Jurkat, Clone E6-1 (cell line): ENCODE results near the gene CYTH1.

Experiments used
- DNase-seq: peaks from one replicate; pipeline ENCODE4 v3.0.0-alpha.2; 2011; ENCODE audit warnings: low read depth, low spot score
- H3K4me3 ChIP-seq: 2 replicates; pipeline ENCODE4 v1.5.1; 2011; ENCODE audit warnings: mild to moderate bottlenecking, low read length, control low read depth, moderate library complexity

The CYTH1 gene

GRCh38 chr17:78650093-78650715 lies 131.9 kb downstream of the CYTH1 start:
- H3K4me3 ChIP-seq: no peak overlapping the region
- DNase-seq: no peak

GRCh38 chr17:78648293-78648692 lies 133.8 kb downstream of the CYTH1 start:
- no peak overlapping the region for H3K4me3 ChIP-seq
- DNase-seq: no peak

GRCh38 chr17:78647032-78647431 lies 135.0 kb downstream of the CYTH1 start:
- H3K4me3 ChIP-seq: no peak overlapping the region
- no peak for DNase-seq

DNA sequence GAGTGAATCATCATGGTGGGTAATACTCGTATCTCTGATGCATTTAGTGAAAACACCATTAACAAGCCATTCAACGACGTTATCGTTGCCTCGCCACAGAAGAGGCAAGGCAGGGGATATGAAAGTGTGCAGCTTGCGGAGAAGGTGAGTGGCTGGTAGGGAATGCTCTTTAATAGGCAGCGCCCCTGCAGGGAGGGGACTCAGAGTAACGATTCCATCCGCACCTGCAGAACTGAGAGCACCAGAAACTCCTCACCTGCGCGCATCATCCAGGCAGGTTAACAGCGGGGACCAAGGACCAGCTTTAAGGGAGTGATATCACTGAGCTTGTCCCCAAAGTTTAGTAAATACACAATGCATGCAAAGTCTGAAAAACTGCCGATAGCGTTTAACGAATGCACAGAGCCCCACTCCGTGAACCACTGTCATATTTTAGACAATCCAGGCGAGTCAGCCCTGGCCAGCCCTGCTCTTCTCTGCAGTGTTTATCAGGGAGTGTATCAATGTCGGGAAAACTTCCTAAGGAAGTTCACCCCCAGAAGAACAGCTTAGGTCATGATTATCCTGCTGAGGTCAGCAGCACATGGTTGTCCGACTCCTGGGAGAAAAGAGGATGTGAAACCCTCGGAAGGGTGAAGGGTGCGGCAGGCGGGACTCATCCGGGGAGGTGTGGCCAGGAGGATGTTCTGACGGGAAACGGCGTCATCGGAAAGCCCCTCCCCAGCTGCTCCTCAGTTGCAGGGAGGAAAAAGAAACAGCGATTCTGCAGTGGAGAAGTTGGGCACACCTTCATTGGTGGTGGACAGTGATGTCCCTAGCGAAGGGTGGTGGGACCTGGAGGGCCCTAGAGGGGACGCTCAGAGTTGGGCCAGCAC lies 136.4 kb downstream of the CYTH1 start:
- no peak for DNase-seq
- H3K4me3 ChIP-seq: no peak overlapping the region

DNA sequence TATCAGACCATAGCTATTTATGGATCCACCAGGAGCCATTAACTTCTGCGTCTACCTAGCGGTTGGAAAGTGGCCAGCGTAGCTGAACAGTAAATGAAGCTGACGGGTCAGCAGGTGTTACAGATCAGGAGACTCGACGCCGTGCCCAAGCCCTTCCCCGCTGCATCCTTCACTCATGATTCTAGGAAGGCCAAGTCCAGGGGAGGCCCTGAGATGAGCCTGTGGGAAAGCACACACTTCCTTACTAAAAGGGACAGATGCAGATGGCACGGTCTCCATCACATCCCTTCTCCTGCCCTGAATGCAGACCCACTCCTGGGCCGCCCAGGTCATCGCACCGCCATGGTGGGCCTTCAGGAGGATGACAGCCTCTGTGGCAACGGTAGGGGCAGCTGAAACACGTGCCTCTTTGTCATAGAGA lies 137.1 kb downstream of the CYTH1 start:
- no peak overlapping the region for H3K4me3 ChIP-seq

GRCh38 chr17:78644224-78644623 lies 137.8 kb downstream of the CYTH1 start:
- H3K4me3 ChIP-seq: no peak overlapping the region
- DNase-seq: no peak

More for the DNA sequence above, 137.1 kb downstream of the CYTH1 start:
- no peak for DNase-seq

- no peak for DNase-seq
- no peak overlapping the region for H3K4me3 ChIP-seq
Measured at GRCh38 chr17:78643326-78643725, 138.7 kb downstream of the CYTH1 start.

DNA sequence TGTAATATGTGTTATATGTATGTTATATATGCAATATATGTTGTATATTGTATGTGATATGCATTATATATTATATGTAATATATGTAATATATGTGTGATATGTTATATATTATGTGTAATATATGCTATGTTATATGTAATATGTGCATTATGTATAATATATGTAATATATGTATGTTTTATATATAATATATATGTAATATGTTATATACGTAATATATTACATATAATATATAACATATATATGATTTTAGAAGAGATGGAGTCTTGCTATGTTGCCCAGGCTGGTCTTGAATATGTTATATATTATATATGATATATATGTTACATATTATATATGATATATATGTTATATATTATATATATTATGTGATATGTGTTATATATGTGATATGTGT lies 139.4 kb downstream of the CYTH1 start:
- H3K4me3 ChIP-seq: no peak overlapping the region
- no peak for DNase-seq

GRCh38 chr17:78641666-78642065 lies 140.4 kb downstream of the CYTH1 start:
- no peak for DNase-seq
- no peak overlapping the region for H3K4me3 ChIP-seq

DNA sequence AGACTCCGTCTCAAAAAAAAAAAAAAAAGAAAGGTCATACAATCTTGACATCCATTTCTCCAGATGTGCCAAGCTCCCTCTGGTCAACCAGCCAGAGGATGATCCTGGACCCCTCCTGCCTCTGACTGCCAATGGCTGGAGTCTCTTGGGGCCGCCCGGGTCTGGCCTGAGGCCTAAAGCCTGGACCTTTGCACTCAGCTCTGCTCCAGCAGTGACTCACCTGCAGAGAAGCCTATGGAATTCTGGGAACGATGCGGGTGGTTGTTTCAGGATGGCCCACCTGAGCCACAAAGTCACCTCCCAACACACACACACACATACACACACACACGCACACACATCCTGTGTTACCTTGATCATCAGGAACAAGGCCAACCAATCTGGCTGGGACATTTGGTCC lies 140.8 kb downstream of the CYTH1 start:
- H3K4me3 ChIP-seq: no peak overlapping the region
- no peak for DNase-seq

DNA sequence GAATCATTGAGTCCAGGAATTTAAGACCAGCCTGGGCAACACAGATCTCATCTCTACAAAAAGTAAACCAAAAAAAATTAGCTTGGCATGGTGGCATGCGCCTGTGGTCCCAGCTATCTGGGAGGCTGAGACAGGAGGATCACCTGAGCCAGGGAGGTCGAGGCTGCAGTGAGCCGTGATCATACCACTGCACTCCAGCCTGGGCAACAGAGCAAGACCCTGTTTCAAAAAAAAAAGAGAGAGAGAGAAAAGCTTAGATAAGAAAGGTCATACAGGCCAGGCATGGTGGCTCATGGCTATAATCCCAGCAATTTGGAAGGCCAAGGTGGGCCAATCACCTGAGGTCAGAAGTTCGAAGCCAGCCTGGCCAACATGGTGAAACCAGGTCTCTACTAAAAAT lies 141.4 kb downstream of the CYTH1 start:
- H3K4me3 ChIP-seq: no peak overlapping the region
- DNase-seq: no peak

DNA sequence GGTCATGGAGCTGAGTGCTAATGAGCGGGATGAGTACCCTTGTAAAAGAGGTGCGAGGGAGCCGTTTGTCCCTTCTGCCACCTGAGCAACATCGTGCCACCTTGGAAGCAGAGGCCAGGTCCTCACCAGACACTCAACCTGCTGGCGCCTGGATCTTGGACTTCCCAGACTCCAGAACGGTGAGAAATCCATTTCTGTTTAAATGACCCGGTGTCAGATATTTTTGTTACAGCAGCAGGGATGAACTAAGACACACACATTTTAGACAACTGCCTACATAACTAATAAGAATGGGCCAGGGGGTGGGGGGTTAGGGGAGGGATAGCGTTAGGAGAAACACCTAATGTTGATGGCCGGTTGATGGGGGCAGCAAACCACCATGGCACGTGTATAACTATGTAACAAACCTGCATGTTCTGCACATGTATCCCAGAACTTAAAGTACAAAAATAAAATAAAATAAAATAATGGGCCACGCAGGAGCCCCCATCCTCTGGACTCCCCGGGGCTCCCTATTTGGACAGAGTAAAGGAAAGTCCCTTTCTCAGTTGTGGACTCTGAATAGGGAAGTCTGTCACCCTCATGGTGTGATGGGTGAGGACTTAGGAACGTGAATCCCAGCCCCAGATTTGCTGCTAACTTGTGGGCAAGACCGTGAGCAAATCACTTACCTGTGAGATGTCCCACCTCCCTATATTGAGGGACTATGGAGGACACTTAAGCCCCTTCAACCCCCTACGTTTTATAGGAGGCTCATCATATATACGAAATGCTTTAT lies 144.2 kb downstream of the CYTH1 start:
- no peak for DNase-seq
- H3K4me3 ChIP-seq: no peak overlapping the region

- no peak overlapping the region for H3K4me3 ChIP-seq
- DNase-seq: no peak
Measured at GRCh38 chr17:78637146-78637545, 144.9 kb downstream of the CYTH1 start.

DNA sequence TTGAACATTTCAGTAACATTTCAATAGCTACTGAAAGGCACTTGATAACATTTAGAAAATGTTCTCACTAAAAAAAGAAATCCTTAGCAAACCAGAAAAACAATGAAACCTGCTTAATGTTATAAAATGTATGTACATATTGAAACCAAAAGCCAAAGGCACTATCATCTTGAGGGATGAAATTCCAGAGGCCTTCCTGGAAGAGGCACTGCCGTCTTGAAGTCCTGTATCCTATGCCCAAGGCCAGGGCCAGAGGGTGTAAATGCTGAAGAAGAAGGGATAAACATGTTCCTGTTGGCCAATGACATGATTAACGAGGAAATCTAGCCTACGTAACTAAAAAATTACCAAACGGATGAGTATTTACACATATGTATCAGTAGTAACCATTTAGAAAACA lies 147.9 kb downstream of the CYTH1 start:
- DNase-seq: no peak
- no peak overlapping the region for H3K4me3 ChIP-seq

DNA sequence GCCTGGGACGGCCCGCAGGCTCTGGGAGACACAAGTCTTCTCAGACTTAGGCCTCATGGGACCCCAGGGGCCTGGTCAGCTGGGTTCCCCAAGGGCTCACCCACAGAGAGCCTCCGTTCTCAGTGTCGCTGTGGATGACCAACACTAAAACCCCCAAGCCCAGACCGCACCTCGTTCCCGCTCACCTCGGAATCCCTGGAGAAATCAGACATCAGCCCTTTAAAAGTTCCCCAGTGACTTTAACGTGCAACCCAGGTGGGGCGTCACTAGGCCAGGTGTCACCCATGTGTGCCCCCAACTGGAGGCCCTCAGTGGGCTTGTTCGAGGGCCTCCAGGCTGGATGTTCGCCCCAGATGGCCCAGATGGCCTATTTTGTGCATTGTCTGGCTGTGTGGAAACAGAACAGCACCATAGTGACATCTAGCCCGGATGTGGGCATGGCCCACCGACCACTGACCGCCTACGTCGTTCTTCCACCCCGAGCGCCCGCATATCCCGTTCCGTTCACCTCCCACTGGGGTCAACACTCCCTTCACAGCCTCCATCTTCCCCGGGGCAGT lies 152.6 kb downstream of the CYTH1 start:
- H3K4me3 ChIP-seq: no peak overlapping the region
- DNase-seq: no peak

DNA sequence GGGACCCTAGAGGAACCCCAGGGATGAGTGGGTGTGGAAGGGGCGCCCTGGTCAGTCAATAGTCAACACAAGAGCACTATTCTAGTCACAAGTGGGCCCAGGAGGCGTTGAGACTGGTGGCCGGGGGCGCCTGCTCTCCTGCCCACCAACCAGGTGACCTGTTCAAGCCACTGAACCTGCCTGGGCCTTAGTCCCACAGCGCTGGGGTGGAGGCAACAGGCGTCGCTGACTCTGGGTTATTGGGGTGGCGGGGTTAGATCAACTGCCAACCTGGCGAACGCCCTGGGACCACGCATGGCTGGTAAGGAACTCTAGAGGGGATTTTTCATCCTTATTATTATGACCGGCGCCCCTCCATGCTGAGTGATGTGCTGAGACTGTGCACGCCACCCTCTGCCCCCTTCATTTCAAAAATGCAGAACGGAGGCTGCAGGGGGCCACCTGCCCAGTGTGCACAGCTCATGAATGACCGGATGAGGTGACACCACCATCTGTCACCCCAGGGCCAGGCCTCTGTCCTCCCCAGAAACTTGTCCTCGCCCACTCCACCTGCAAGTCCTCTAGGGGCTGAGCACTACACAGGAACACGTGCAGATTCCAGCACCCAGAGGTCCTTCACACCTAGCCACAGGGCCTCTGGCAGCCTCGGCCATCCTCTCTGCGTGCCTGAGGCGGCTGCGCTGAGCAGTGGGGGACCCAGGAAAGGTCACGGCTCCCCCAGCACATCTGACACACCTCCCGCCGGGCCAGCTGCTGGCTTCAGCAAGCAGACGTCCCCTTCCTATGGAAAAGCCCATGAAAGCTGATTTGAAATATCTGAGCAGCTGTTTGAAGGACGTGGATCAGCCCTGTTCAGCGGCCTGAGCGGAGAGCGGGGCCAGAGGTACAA lies 153.3 kb downstream of the CYTH1 start:
- DNase-seq: no peak
- no peak overlapping the region for H3K4me3 ChIP-seq

DNA sequence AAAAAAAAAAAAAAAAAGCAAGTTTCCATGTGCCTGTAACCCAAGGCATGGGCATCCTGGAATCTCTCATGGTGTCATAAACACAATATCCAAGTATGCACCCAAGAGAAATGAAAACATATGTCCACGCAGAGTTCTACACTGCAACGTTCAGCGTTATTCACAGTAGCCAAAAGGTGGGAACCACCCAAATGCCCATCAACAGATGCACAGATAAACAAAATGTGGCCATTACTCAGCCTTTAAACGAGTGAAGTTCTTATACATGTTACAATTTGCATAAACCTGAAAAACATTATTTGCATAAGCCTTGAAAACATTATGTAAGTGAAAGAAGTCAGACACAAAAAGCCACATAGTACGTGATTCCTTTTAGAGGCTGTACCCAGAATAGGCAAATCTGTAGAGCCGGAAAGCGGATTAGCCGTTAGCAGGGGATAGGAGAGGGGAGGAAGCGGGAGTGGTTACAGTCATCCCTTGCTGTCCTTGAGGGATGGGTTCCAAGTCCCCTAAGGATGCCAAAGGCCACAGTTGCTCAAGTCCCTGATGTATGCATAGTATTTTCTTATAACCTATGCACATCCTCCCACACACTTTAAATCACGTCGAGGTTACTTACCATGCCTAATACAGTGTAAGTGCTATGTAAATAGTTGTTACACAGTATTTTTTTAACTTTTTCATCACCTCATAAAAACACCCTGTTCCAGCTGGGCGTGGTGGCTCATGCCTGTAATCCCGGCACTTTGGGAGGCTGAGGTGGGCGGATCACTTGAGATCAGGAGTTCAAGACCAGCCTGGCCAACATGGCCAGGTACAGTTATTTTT lies 157.5 kb downstream of the CYTH1 start:
- DNase-seq: no peak
- no peak overlapping the region for H3K4me3 ChIP-seq
